Thyroid gland (tissue), 4 donors: ENCODE measurements around the gene PDGFRB.

ENCODE experiments used
- CTCF ChIP-seq, 6 experiments: fragments of 200-600 bp in 3 of 6; fragments of 450-650 bp in 3 of 6; sonication (generic) in 3 of 6; IDR thresholded peaks; one replicate each; pipeline ENCODE4 v1.5.1; 2016 to 2019; ENCODE audit warnings: antibody characterized with exemption in 6 of 6, mild to moderate bottlenecking in 2 of 6, inconsistent platforms in 1 of 6, moderate library complexity in 1 of 6
- POLR2A ChIP-seq, 2 donors: fragments of 450-650 bp; IDR thresholded peaks; one replicate each; pipeline ENCODE4 v1.6.1; 2017; ENCODE audit warnings: antibody characterized with exemption in 2 of 2, mild to moderate bottlenecking in 2 of 2, moderate library complexity in 1 of 2

- TF ChIP-seq CTCF (IDR thresholded peaks at IDR 0.05) (no peak), POLR2A (IDR thresholded peaks at IDR 0.05) (no peak)
Measured at GRCh38 chr5:150142959-150143349, 12.7 kb downstream of the PDGFRB start.
